ENCODE measurements around the gene TAC1. TPM values are rescaled to one million over a fixed set of nuclear protein-coding genes. Genes with fewer than 3 reads are reported as not detected.
"Not testable (repeated sequence)": the region's sequence is repeated elsewhere in the genome, so short reads cannot be mapped to it uniquely, and the experiment has no call there.

The TAC1 gene
- not detected for polyA plus RNA-seq (2013, experiment 1 of 2; ENCODE audit: insufficient read length)
- polyA plus RNA-seq (2013, experiment 2 of 2; ENCODE audit: insufficient read length), result not detected

GRCh38 chr7:97731736-97732564, at the start of gene TAC1:
Gene TAC1, plus strand, starts transcription at chr7:97732086. Its CDS starts 527 bp downstream, at chr7:97732613.
- DNase-seq, result peak; percentile 7

GRCh38 chr7:97685952-97686351, 45.9 kb upstream of the TAC1 start:
- no peak for DNase-seq

- DNase-seq, result no peak
Measured at GRCh38 chr7:97693586-97693985, 38.3 kb upstream of the TAC1 start.

GRCh38 chr7:97694355-97694754, 37.5 kb upstream of the TAC1 start:
- no peak for DNase-seq

GRCh38 chr7:97697396-97697795, 34.5 kb upstream of the TAC1 start:
- no peak for DNase-seq

GRCh38 chr7:97722386-97722785, 9.5 kb upstream of the TAC1 start:
- DNase-seq, result no peak

- DNase-seq, result no peak
Measured at GRCh38 chr7:97732565-97733275, 834 bp downstream of the TAC1 start.

GRCh38 chr7:97733276-97734161, 1.6 kb downstream of the TAC1 start:
- DNase-seq, result no peak

GRCh38 chr7:97734255-97734654, 2.4 kb downstream of the TAC1 start:
- no peak for DNase-seq

- no peak for DNase-seq
Measured at GRCh38 chr7:97735075-97735474, 3.2 kb downstream of the TAC1 start.

- DNase-seq, result no peak
Measured at GRCh38 chr7:97748482-97748881, 16.6 kb downstream of the TAC1 start.

- no peak for DNase-seq
Measured at GRCh38 chr7:97751566-97751965, 19.7 kb downstream of the TAC1 start.

GRCh38 chr7:97752215-97752614, 20.3 kb downstream of the TAC1 start:
- DNase-seq, result no peak

- DNase-seq, result no peak
Measured at GRCh38 chr7:97757824-97758223, 25.9 kb downstream of the TAC1 start.

GRCh38 chr7:97770850-97771249, 39.0 kb downstream of the TAC1 start:
- DNase-seq, result no peak

GRCh38 chr7:97771576-97771975, 39.7 kb downstream of the TAC1 start:
- no peak for DNase-seq

- no peak for DNase-seq
Measured at GRCh38 chr7:97772045-97772901, 40.4 kb downstream of the TAC1 start.

- not testable (repeated sequence) for DNase-seq
Measured at GRCh38 chr7:97786398-97786797, 54.5 kb downstream of the TAC1 start.
